ENCODE measurements around the gene ZNF566.
A peak's percentile ranks its signal among the peaks of the same experiment; 100 is the strongest.

ZNF566 gene

GRCh38 chr19:36441339-36441738 lies 48.0 kb downstream of the ZNF566 start:
- no peak for DNase-seq (ENCODE audit: low spot score)

- no peak for DNase-seq (ENCODE audit: low spot score)
These were observed 52.8 kb downstream of the ZNF566 start for GRCh38 chr19:36436531-36436930.

GRCh38 chr19:36423925-36424324 lies 65.4 kb downstream of the ZNF566 start:
- no peak for DNase-seq (ENCODE audit: low spot score)

- no peak for DNase-seq (ENCODE audit: low spot score)
These were observed 67.4 kb downstream of the ZNF566 start for GRCh38 chr19:36421749-36422481.

- no peak for DNase-seq (ENCODE audit: low spot score)
These were observed 68.2 kb downstream of the ZNF566 start for GRCh38 chr19:36420961-36421748.

- peak; percentile 11 for DNase-seq (ENCODE audit: low spot score)
These were observed 70.9 kb downstream of the ZNF566 start, which contains the start of gene ZFP82 for GRCh38 chr19:36418287-36419001. Gene ZFP82 (minus strand): TSS chr19:36418644. CDS start chr19:36409789, 8,855 bp downstream.

- no peak for DNase-seq (ENCODE audit: low spot score)
These were observed 71.5 kb downstream of the ZNF566 start for GRCh38 chr19:36417752-36418286.

GRCh38 chr19:36409841-36410240 lies 79.5 kb downstream of the ZNF566 start:
- no peak for DNase-seq (ENCODE audit: low spot score)

GRCh38 chr19:36408101-36408500 lies 81.3 kb downstream of the ZNF566 start:
- no peak for DNase-seq (ENCODE audit: low spot score)

- no peak for DNase-seq (ENCODE audit: low spot score)
These were observed 84.9 kb downstream of the ZNF566 start for GRCh38 chr19:36404498-36404897.

- no peak for DNase-seq (ENCODE audit: low spot score)
These were observed 87.9 kb downstream of the ZNF566 start for GRCh38 chr19:36401475-36401874.

- DNase-seq (ENCODE audit: low spot score), result no peak
These were observed 90.8 kb downstream of the ZNF566 start for GRCh38 chr19:36398571-36398970.

Measured in hematopoietic multipotent progenitor cell treated with erythropoietin and hydrocortisone succinate and interleukin-3 and kit ligand, for 17 days (in vitro differentiated cells).